GM18505 (cell line): Measurements from ENCODE around the gene TRIM16.
"Not testable (repeated sequence)": the region's sequence is repeated elsewhere in the genome, so short reads cannot be mapped to it uniquely, and the experiment has no call there.

Source experiments
- ATAC-seq: cut with Tn5 transposase; IDR thresholded peaks from one replicate; pipeline ENCODE4 v1.9.1; 2021; ENCODE audit not compliant: unreplicated experiment

TRIM16 gene

DNA sequence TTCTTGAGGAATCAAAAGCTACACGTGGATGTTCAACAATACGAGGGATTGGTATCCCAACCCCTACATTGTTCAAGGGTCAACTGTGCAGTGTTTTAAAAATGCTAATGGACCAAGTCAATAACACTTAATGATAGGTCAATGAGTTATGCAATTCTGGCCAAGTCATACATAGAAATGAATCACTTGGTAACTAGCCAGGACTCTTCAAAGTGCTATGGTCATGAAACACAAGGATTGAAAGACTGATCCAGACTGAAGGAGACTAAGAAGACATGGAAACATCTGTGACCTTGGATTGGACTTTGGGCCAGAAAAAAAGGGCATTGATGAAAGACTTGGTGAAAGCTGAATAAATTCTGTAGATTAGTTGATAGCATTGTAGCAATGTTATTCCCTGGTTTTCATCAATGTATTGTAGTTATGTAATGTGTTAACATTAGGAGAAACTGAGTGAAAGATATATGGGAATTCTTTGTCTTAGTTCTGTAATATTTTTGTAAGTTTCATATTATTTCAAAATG lies 53.1 kb downstream of the TRIM16 start:
- ATAC-seq = not testable (repeated sequence)

DNA sequence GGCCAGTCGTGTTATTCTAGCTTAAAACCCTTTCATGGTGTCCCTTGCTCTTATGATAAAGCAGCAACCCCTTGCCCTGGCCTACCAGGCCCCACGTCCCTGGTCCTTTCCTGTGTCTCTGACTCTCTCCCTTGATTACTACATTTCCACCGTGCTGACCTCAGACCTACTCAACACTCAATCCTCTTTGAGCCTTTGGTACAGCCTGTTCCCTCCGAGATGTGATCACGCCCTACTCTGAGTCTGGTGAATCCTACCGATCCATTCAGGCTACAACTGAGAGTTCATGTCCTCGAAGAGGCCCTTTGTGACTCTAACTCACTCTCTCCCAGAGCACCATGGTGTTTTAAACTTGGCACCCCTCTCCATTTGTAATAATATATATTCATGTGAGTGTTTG lies 54.1 kb downstream of the TRIM16 start:
- not testable (repeated sequence) for ATAC-seq

DNA sequence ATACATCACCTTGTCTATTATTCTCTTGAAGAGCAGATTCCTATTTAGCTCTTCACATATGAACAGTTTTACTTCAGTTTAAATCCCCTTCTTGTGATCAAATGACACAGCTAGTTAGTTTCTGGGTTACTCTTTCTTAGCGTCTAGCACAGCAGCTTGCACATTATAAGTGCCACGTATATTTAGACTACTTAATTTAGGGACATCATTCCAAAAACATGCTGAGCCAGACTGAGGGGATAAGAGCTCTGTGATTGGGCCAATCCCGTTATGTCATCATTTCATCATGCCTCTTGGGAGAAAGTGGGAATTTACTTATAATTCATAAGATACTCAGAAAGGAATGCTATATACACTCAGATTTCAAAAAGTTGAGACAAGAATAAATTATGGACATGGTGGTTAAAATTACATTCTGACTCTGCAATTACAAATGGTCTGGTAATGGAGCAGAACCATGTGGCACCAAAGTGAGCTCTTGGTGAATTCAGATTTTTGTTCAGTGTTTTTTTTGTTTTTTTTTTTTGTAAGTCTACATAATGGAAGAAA lies 60.4 kb downstream of the TRIM16 start:
- ATAC-seq = not testable (repeated sequence)

DNA sequence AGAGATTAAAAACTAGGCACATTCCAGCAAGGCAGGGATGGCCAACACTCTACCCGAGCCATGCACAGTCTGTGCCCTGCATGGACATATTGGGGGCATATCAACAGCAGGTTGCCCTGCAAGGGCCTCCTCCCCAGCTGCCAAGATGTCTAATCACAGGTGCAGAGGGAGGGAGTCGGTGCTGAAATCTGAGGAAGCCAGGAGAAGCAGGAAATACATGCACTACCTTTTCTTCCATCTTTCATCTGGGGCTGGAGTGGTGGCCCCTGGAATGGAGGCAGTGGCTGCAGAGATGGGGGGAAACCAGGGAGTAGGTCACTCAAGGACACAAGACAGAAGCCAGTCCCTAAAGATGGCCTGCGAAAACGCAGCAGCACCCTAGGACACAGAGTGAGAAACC lies 60.9 kb downstream of the TRIM16 start:
- not testable (repeated sequence) for ATAC-seq

DNA sequence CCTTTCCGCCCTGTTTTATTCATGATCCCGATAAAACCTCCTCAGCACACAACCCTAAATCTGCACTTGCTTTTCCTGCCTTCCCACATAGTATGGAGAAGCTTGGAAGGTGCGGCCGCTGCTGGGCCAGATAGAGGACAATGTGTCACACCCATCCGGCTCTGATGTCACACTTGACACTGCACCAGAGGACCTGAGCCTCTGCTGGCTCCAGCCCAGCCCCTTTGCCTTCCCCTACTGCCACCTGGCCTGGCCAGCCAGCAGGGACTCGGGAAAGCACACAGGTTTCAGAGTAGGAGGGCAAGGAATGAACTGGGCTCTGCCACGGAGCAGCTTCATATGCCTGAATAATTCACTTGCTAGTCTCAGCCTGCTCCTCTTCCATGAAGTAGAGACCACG lies 62.0 kb downstream of the TRIM16 start:
- not testable (repeated sequence) for ATAC-seq

DNA sequence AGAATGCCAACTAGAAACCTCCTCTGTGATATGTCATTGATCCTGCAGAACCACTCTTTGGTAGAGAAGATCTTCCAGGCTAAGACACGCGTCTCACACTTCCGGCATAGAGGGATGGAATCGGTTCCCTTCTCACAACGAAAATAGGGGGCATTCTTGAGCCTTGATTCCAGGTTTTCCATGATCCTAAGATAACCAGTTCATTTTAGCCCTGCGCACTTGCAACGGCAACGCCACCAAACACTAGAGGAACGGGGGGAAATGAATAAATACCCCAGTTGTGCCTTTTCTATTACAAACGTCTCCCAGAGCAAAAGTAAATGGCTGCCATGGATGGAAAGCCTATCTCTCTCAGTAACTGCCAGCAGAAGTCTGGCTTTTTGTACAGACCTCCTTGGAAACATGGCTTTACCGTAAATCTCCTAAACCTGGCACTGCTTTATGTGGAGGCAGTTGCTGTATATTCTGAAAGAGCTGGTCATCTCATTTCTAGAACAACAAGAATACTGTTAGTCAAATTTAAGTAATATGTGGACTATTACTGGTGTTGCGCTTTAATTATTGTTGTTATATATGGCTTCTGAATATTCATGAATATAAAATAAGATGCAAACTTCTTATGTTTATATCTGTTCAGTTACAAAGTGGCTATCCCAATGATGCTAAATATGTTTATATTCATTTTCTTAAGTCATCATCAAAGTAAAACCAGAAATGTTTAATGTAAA lies 64.6 kb downstream of the TRIM16 start, which contains the start of gene FBXW10B:
Gene FBXW10B (minus strand): TSS at position 374 of the 728 bp plus-strand sequence. CDS start 192 bp downstream, at position 182.
- not testable (repeated sequence) for ATAC-seq

DNA sequence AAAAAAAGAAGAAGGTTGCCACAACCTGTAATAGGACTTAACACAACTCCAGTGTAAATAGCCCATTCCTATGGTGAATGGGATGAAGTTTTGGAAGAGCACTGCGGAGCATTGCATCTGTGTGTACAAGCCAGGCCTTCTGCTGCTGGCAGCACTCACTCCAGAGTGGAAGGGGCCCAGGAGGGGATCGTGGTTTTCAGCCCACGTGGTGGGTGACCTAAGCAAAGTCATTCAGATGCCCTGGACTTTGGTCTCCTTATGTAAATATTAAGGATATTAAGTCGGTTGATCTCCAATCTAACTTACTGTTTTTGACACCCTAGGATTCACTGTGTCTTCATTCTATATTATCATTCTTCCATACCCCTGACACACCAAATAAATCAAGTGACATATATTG lies 67.3 kb downstream of the TRIM16 start:
- not testable (repeated sequence) for ATAC-seq

DNA sequence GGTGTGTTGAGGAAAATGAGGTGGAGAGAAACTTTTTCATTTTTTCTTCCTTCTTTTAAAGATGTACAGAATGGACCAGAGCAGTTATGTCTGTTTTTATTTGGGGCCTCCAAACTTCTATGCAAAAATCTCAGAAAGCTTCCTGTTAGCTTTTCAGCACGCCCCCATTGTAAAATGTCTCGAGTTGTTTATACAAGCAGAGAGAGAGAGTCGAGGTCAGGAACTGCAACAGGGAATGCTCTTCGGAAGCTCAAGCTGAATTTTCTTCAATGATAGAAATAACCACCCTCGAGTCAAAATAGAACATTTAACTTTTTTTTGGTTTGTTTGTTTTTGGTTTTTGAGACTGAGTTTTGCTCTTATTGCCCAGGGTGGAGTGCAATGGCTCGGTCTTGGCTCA lies 68.3 kb downstream of the TRIM16 start:
- not testable (repeated sequence) for ATAC-seq

DNA sequence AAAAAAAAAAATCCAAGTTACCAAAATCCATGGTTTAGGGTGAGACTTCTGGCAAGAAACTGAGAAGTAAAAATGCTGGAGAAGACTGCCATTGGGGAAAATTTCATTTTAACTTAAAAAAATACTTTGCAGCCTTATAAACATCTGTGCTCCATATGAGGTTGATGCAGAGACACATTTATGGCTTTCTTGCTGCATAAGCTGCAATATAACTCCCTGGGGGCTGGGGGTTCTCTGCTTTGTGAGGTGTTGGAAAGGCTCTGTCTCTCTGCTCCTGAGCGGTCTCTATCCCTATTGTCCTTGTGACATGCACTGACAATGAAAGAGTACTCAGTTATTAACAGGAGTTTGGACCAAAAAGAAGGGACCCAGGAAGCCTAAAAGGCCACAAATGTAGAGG lies 71.0 kb downstream of the TRIM16 start:
- ATAC-seq = not testable (repeated sequence)

DNA sequence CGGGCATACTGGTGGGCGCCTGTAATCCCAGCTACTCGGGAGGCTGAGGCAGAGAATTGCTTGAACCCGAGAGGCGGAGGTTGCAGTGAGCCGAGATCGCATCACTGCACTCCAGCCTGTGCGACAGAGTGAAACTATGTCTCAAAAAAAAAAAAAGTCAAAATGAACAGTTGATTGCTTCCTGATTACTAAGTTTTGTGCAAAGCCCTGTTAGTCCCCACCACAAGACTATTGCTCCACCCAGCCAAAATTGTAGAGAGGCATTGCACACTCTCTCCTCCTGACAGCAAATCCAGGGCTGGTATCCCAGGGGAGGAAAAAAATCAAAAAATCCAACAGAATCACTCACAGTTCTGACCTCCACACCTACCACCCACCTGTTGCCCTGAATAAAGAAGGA lies 91.2 kb downstream of the TRIM16 start:
- ATAC-seq = not testable (repeated sequence)

DNA sequence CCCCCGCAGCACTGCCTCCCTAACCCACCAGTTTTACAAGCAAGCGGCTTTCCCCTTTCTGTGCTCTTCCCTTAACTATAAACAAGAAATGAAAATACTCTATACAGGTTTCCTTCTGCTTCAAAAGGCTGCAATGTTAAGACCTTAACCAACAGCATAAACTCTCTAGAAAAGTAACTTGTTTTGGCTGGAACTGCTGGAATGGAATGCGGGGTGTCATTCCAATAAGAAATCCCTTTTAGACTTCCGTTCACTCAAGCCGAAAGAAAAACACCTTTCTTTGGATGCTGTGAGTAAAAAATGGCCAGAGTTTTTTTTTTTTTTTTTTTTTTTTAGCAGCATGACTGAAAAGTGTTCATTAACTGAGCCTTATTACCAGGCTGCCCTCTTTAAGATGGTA lies 92.1 kb downstream of the TRIM16 start:
- not testable (repeated sequence) for ATAC-seq

DNA sequence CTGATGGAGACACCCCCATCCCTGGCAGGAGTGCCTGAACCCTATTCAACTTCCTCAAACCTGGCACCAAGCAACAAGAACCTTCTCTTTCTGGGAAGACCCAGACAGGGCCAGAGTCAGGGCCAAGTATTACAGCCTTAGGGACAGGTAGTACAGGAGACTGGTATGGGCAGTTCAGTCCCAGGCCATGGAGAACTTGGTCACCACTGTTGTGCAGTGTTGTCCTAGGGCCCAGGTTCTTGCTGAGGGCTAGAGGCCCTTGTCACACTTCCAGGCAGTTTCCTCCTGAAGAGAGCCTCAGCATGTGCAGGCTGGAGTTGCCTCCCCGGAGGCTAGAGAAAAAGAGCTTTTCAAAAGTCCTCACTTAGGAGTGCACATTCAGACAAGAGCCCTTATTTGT lies 93.3 kb downstream of the TRIM16 start:
- ATAC-seq = not testable (repeated sequence)

DNA sequence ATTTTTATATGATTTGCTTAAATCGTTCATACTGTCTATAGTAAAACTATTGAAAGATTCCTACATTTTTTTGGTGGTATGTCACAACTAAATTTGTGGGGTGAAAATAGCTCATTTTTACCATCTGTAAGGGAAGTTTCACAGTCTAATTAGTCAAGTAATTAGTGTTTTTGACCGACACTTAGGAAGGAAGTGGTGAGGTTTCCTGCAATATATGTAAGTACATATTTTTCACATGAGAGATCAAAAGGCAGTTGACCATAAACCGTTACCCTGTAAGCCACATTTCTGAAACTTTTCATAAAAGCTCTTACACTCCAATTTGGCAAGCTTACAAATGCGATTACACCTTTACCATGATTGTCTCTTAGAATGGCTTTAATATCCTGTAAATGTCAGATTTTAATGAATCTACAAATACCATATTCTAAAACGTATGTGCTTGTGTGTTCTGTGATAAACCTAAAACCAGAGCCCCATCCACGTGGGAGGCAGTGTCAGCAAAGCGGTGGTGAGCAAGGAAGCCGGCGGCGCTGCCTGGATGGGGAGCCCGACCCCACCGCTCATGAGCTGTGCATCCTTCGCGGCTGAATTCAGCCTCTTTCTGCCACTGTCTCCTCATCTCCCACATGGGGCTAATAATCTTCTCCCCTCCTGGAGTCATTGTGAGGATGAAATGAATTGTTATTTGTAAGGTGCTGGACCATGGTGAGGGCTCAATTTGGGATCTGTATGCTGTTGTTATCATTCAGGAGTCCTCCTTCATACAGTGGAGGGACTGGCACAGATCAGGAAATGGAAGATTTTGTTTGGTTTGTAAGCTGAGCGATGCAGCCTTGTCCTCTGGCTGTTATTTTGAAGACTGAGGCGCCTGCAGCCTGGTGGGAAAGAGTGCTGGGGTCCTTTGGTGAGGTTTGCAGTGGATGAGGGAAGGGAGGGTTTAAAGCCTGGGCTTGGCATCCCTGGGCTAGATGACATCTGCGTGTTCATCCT lies 94.3 kb downstream of the TRIM16 start:
- peak; percentile 68 for ATAC-seq

DNA sequence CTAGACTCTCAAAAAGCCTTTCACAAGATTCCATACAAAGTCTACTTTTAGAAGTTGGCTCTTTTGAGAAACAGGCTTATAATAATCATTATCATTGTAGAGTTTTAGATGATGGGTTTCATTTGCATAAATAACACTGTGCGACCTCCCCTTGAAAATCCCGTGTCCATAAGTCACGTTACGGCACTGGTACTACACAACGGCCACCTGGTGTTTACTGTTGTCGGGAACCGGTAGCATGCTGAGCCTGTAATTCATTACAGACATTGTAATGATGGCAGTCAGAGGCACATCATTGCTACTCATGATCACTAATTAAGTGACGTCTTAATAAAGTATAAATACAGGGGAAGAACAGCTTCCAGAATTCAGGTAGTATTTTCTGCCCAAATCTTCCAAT lies 96.1 kb downstream of the TRIM16 start:
- ATAC-seq = not testable (repeated sequence)

DNA sequence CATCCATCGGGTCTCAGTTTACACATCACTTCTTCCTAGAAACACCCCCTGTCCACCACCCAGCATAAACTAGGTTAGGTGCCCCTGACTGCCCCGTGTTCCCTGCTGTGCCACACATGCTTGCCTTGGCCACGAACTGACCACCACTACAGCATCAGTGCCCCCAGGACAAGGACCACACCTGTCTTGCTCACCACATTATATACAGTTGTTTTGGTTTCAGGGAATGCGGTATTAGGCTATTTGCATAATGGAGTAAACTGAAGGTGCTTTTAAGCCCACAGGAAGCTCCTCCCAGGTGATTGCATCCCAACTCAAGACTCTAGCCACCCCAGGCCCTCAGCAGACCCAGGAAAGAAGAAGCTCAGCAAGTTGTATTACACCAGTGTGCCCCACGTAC lies 100.8 kb downstream of the TRIM16 start:
- not testable (repeated sequence) for ATAC-seq

DNA sequence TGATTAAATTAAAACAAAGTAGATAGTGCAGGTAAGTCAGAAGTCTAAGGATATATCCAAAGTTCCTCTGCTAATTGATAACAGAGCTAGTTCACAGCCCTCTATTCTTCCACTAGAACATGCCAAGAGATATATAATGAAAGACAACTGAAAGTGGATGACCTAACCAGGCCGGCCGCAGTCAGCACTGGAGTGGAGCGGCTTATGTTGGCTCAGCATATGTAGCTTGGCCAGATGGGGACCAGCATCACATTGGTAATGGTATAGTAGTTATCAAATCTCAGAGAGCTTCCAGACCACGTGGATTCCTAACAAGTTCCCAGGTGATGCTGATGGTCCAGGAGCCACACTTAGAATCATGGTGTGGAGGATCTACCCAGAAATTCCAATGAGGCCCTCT lies 102.6 kb downstream of the TRIM16 start:
- ATAC-seq = not testable (repeated sequence)
